ENCODE measurements around the gene HMGCL.
"Not testable (repeated sequence)": the region's sequence is repeated elsewhere in the genome, so short reads cannot be mapped to it uniquely, and the experiment has no call there.

DNA sequence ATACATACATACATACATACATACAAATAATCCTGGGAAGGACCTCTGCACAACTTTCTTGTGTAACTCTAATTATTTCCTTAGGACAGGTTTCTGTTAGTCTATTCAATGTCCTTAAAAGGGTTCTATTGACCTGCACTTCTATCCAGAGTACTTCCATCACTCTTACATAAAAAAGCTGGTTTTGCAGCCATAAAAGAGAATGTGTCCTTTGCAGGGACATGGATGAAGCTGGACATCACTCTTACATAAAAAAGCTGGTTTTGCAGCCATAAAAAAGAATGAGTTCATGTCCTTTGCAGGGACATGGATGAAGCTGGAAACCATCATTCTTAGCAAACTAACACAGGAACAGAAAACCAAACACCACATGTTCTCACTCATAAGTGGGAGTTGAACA lies 26.2 kb upstream of the HMGCL start:
- TF ChIP-seq, protein P1, sequence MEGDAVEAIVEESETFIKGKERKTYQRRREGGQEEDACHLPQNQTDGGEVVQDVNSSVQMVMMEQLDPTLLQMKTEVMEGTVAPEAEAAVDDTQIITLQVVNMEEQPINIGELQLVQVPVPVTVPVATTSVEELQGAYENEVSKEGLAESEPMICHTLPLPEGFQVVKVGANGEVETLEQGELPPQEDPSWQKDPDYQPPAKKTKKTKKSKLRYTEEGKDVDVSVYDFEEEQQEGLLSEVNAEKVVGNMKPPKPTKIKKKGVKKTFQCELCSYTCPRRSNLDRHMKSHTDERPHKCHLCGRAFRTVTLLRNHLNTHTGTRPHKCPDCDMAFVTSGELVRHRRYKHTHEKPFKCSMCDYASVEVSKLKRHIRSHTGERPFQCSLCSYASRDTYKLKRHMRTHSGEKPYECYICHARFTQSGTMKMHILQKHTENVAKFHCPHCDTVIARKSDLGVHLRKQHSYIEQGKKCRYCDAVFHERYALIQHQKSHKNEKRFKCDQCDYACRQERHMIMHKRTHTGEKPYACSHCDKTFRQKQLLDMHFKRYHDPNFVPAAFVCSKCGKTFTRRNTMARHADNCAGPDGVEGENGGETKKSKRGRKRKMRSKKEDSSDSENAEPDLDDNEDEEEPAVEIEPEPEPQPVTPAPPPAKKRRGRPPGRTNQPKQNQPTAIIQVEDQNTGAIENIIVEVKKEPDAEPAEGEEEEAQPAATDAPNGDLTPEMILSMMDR (IDR thresholded peaks at IDR 0.05), result not testable (repeated sequence)
- TF ChIP-seq, protein P2, sequence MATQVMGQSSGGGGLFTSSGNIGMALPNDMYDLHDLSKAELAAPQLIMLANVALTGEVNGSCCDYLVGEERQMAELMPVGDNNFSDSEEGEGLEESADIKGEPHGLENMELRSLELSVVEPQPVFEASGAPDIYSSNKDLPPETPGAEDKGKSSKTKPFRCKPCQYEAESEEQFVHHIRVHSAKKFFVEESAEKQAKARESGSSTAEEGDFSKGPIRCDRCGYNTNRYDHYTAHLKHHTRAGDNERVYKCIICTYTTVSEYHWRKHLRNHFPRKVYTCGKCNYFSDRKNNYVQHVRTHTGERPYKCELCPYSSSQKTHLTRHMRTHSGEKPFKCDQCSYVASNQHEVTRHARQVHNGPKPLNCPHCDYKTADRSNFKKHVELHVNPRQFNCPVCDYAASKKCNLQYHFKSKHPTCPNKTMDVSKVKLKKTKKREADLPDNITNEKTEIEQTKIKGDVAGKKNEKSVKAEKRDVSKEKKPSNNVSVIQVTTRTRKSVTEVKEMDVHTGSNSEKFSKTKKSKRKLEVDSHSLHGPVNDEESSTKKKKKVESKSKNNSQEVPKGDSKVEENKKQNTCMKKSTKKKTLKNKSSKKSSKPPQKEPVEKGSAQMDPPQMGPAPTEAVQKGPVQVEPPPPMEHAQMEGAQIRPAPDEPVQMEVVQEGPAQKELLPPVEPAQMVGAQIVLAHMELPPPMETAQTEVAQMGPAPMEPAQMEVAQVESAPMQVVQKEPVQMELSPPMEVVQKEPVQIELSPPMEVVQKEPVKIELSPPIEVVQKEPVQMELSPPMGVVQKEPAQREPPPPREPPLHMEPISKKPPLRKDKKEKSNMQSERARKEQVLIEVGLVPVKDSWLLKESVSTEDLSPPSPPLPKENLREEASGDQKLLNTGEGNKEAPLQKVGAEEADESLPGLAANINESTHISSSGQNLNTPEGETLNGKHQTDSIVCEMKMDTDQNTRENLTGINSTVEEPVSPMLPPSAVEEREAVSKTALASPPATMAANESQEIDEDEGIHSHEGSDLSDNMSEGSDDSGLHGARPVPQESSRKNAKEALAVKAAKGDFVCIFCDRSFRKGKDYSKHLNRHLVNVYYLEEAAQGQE (IDR thresholded peaks at IDR 0.05; ENCODE audit: insufficient read depth in 1 of 2, low read depth in 2 of 2, low read length in 1 of 2), result not testable (repeated sequence)
